HCT116 (cell line): ENCODE results near the gene ANO6. TPM values are rescaled to one million over a fixed set of nuclear protein-coding genes. Genes with fewer than 3 reads are reported as not detected.

Experiments
- ATAC-seq: fragments of 200-7000 bp; cut with Tn5 transposase; 2 replicates; pipeline ENCODE4 v1.9.1; 2020; ENCODE audit warnings: mild to moderate bottlenecking, moderate library complexity
- BruUV-seq: library from RNA; stranded (reverse); fragments of 400-500 nt; replicated peaks from 2 replicates; lab custom pipeline; 2021; lab: Mats Ljungman, UMichigan
- CTCF ChIA-PET: fragments of 300-600 bp; sonication (Branson Sonifier 250); formaldehyde crosslinking; loops from one replicate; lab custom pipeline; 2021; ENCODE audit warnings: antibody characterized with exemption; lab: Charles Lee
- POLR2A ChIA-PET: fragments of 300-600, 350-600 bp; sonication (Branson Sonifier 250); formaldehyde crosslinking; loops from one replicate; lab custom pipeline; 2021; ENCODE audit warnings: antibody characterized with exemption; lab: Charles Lee
- RAD21 ChIA-PET, 2 experiments: fragments of 300-600 bp; sonication (Branson Sonifier 250); formaldehyde crosslinking; loops; one replicate each; lab custom pipeline; 2023; ENCODE audit warnings: low total read pairs in 2 of 2; ENCODE audit not compliant: uncharacterized antibody in 2 of 2, unreplicated experiment in 2 of 2, low non-redundant PET in 1 of 2; lab: Charles Lee
- DNase-seq: peaks from one replicate; pipeline ENCODE4 v3.0.0-alpha.2; 2010; ENCODE audit warnings: low read depth, low spot score
- H2AFZ ChIP-seq: fragments of 200-600 bp; shearing (Covaris generic), sonication (generic); 2 replicates; pipeline ENCODE4 v1.6.1; 2017; ENCODE audit warnings: low read depth, mixed run types, mixed read lengths, antibody characterized with exemption, low read length; ENCODE audit not compliant: poor library complexity, severe bottlenecking
- H3K27ac ChIP-seq: 2 replicates; pipeline ENCODE4 v1.5.1; 2012; ENCODE audit warnings: low read depth, low read length
- H3K27me3 ChIP-seq: fragments of 200-600 bp; sonication (generic); 2 replicates; pipeline ENCODE4 v1.6.1; 2016; ENCODE audit warnings: mixed run types, low read length, mixed read lengths; ENCODE audit not compliant: insufficient read depth
- H3K36me3 ChIP-seq, 2 experiments: fragments of 200-500 bp in 1 of 2; fragments of 200-600 bp in 1 of 2; sonication (Bioruptor generic) in 1 of 2; sonication (generic) in 1 of 2; 2 replicates each; pipeline versions ENCODE4 v1.5.1 to v1.6.1; 2014 to 2016; ENCODE audit warnings: low read length in 2 of 2, inconsistent platforms in 1 of 2, mixed read lengths in 1 of 2, mixed run types in 1 of 2; ENCODE audit not compliant: insufficient read depth in 2 of 2, control insufficient read depth in 1 of 2
- H3K4me1 ChIP-seq, 2 experiments: fragments of 200-600 bp in 1 of 2; sonication (generic) in 1 of 2; 2 replicates each; pipeline versions ENCODE4 v1.5.1 to v1.6.1; 2012 to 2017; ENCODE audit warnings: low read length in 2 of 2, inconsistent platforms in 1 of 2, mild to moderate bottlenecking in 1 of 2, mixed read lengths in 1 of 2, mixed run types in 1 of 2, moderate library complexity in 1 of 2; ENCODE audit not compliant: insufficient read depth in 2 of 2, control insufficient read depth in 1 of 2
- H3K4me2 ChIP-seq: fragments of 200-600 bp; sonication (generic); 2 replicates; pipeline ENCODE4 v1.6.1; 2017; ENCODE audit warnings: mixed run types, low read length, mixed read lengths
- H3K4me3 ChIP-seq, 2 experiments: fragments of 200-600 bp in 1 of 2; sonication (generic) in 1 of 2; replicated peaks in 1 of 2; 2 replicates each; pipeline ENCODE4 v1.5.1; 2011 to 2016; ENCODE audit warnings: low read length in 2 of 2, control low read depth in 1 of 2, low read depth in 1 of 2, mild to moderate bottlenecking in 1 of 2, mixed read lengths in 1 of 2, mixed run types in 1 of 2
- H3K79me2 ChIP-seq: fragments of 200-600 bp; sonication (generic); 2 replicates; pipeline ENCODE4 v1.6.1; 2017; ENCODE audit warnings: mild to moderate bottlenecking, mixed run types, low read length, moderate library complexity, mixed read lengths; ENCODE audit not compliant: insufficient read depth
- H3K9ac ChIP-seq: fragments of 200-600 bp; sonication (generic); 2 replicates; pipeline ENCODE4 v1.6.1; 2016; ENCODE audit warnings: low read length, mixed read lengths
- H3K9me2 ChIP-seq: fragments of 200-600 bp; sonication (generic), shearing (Covaris generic); 2 replicates; pipeline ENCODE4 v1.6.1; 2017; ENCODE audit warnings: mixed run types, mild to moderate bottlenecking, moderate library complexity; ENCODE audit not compliant: insufficient read depth
- H3K9me3 ChIP-seq, 2 experiments: fragments of 200-500 bp in 1 of 2; fragments of 200-600 bp in 1 of 2; sonication (Bioruptor generic) in 1 of 2; sonication (generic) in 1 of 2; 2 replicates each; pipeline ENCODE4 v1.6.1; 2014 to 2017; ENCODE audit warnings: low read length in 2 of 2, mixed read lengths in 2 of 2, inconsistent platforms in 1 of 2, low read depth in 1 of 2, mild to moderate bottlenecking in 1 of 2, mixed run types in 1 of 2, moderate library complexity in 1 of 2; ENCODE audit not compliant: control insufficient read depth in 1 of 2, insufficient read depth in 1 of 2
- H4K20me1 ChIP-seq: fragments of 200-600 bp; sonication (generic), shearing (Covaris generic); 2 replicates; pipeline ENCODE4 v1.6.1; 2017; ENCODE audit warnings: mixed run types, mild to moderate bottlenecking, moderate library complexity; ENCODE audit not compliant: insufficient read depth
- ATF3 ChIP-seq: IDR thresholded peaks from 2 replicates; pipeline ENCODE4 v1.6.1; 2012
- CBX3 ChIP-seq: IDR thresholded peaks from 2 replicates; pipeline ENCODE4 v1.6.1; 2012; ENCODE audit warnings: low read depth
- CEBPB ChIP-seq: IDR thresholded peaks from 2 replicates; pipeline ENCODE4 v1.6.1; 2012; ENCODE audit warnings: low read depth
- EGR1 ChIP-seq: IDR thresholded peaks from 2 replicates; pipeline ENCODE4 v1.6.1; 2012; ENCODE audit warnings: low read depth
- EZH2phosphoT487 ChIP-seq: fragments of 200-600 bp; IDR thresholded peaks from 2 replicates; pipeline ENCODE4 v1.6.1; 2018; ENCODE audit warnings: antibody characterized with exemption, borderline replicate concordance
- MAX ChIP-seq: IDR thresholded peaks from 2 replicates; pipeline ENCODE4 v1.6.1; 2012
- RAD21 ChIP-seq: IDR thresholded peaks from 2 replicates; pipeline ENCODE4 v1.6.1; 2012; ENCODE audit warnings: low read depth, mild to moderate bottlenecking
- REST ChIP-seq: IDR thresholded peaks from 2 replicates; pipeline ENCODE4 v1.6.1; 2012; ENCODE audit warnings: low read depth
- SIN3A ChIP-seq: IDR thresholded peaks from 2 replicates; pipeline ENCODE4 v1.6.1; 2012; ENCODE audit warnings: low read depth
- TCF7L2 ChIP-seq: IDR thresholded peaks from 2 replicates; pipeline ENCODE4 v1.7.0; 2011; ENCODE audit warnings: borderline replicate concordance, inconsistent platforms; ENCODE audit not compliant: insufficient read depth, insufficient read length; ENCODE audit errors: extremely low read depth
- ZBTB33 ChIP-seq: IDR thresholded peaks from 2 replicates; pipeline ENCODE4 v1.6.1; 2011; ENCODE audit warnings: mild to moderate bottlenecking, low read length, moderate library complexity; ENCODE audit not compliant: insufficient replicate concordance; ENCODE audit errors: extremely low read depth
- intact Hi-C: fragments of 100-400 bp; cut with micrococcal nuclease; formaldehyde crosslinking; loops from 2 replicates; pipeline ENCODE4 v1.10.0; 2022
- total RNA-seq: library from RNA; stranded (reverse); gene quantifications from one replicate; pipeline ENCODE4 v1.2.1, GENCODE V29; 2021; ENCODE audit not compliant: unreplicated experiment

The ANO6 gene
- total RNA-seq, 1 experiment from 2014 or later, result 36.7 TPM

- Histone ChIP-seq H3K4me1 (peaks cover 18 to 26% of the 10 kb centered on the region in 2 experiments), H2AFZ (no peak overlapping the region), H3K27me3 (no peaks in the 10 kb centered on the region), H4K20me1 (no peaks in the 10 kb centered on the region), H3K27ac (no peak overlapping the region), H3K36me3 (no peaks in the 10 kb centered on the region), H3K9me3 (no peaks in the 10 kb centered on the region), H3K9ac (no peak overlapping the region), H3K4me3 (no peak overlapping the region), H3K79me2 (peaks cover 6% of the 10 kb centered on the region; the same call in 1 of the 2 replicates), H3K4me2 (no peak overlapping the region), H3K9me2 (no peaks in the 10 kb centered on the region)
- ChIA-PET POLR2A (no interaction called here), RAD21 (no interaction called here), CTCF (no interaction called here)
- no peak for TF ChIP-seq ZBTB33
- no peak for TF ChIP-seq ATF3
- DNase-seq (no peak), ATAC-seq (no peak; the same call in 1 of the 2 replicates)
- no TSS peak for BruUV-seq
- intact Hi-C loops, result no loop called here
Observed at GRCh38 chr12:45257185-45257930, 41.5 kb downstream of the ANO6 start.

GRCh38 chr12:45259675-45260074, 43.8 kb downstream of the ANO6 start:
- H2AFZ ChIP-seq, result no peak overlapping the region
- H3K27me3 ChIP-seq, result no peaks in the 10 kb centered on the region
- no peaks in the 10 kb centered on the region for H3K9me3 ChIP-seq
- POLR2A ChIA-PET, result no interaction called here
- no peak for TF ChIP-seq ATF3
- TF ChIP-seq MAX, result no peak
- no peak for TF ChIP-seq EZH2phosphoT487
- TF ChIP-seq EGR1, result no peak
- no peak for TF ChIP-seq REST
- no peak for TF ChIP-seq CEBPB
- no peak for TF ChIP-seq RAD21
- TF ChIP-seq CBX3, result no peak
- no peak for TF ChIP-seq SIN3A
- no peak for TF ChIP-seq TCF7L2
- peaks cover 16 to 19% of the 10 kb centered on the region in 2 experiments for H3K4me1 ChIP-seq
- no peaks in the 10 kb centered on the region for H4K20me1 ChIP-seq
- no peaks in the 10 kb centered on the region for H3K36me3 ChIP-seq
- ATAC-seq (no peak), DNase-seq (no peak)
- intact Hi-C loops, result no loop called here
- no peak overlapping the region for H3K9ac ChIP-seq
- peaks cover 11% of the 10 kb centered on the region; the same call in 1 of the 2 replicates for H3K79me2 ChIP-seq
- H3K4me3 ChIP-seq, result no peak overlapping the region
- BruUV-seq, result no TSS peak
- RAD21 ChIA-PET, result interaction anchor here in 1 of 2 experiments (0.7 kb wide), 1 partner anchor 9 kb away, joined by 3 read pairs; no protein-coding TSS in a partner anchor
- CTCF ChIA-PET, result interaction anchor here (1.1 kb wide), 1 partner anchor 10 kb away, joined by 3 read pairs; no protein-coding TSS in a partner anchor
- no peak overlapping the region for H3K27ac ChIP-seq
- no peak overlapping the region for H3K4me2 ChIP-seq
- no peaks in the 10 kb centered on the region for H3K9me2 ChIP-seq
